GM12801 (cell line): ENCODE measurements around the gene KDM3A.

Experiments
- CTCF ChIP-seq: IDR thresholded peaks from one replicate; pipeline ENCODE4 v1.5.1; 2011; ENCODE audit warnings: control low read depth; ENCODE audit not compliant: insufficient read length; ENCODE audit errors: extremely low read depth

Gene KDM3A

GRCh38 chr2:86492048-86492453 is 50.9 kb downstream of the KDM3A start:
- TF ChIP-seq CTCF, result no peak

DNA sequence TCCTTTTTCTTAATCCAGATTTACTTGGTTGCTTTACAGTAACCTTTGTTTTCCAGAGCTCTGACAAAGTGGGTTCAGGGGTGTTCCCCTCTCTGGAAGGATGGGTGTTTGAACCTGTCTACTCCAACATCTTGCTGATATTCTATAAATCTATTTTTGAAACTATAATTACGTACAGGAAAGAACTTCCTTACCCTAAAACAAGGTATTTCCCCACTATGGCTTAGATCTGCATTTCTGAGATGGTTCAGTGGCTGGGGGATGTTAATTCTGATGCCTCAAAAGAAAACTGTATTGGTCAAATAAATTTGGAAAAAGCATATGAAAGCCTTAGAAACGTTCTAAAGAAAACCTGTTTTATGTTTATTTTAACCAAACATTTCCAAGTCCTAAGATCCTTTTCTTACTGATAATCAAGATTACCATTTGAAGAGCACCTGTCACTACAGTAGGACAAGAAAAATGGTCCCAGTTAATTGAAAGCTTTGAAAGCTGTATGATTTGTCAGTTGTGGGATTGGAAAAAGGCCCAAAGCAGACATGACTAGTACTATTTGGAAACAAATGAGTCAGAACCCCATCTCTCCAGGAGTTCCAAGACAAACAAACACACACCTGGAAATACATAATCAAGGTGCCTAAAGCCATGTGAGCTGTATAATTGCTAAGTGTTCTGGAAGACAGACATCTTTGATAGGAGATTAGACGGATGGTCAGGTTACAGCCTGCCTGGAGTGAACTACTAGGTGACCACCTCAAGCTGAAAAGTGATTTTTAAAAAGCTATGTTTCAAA is 57.5 kb downstream of the KDM3A start:
- no peak for TF ChIP-seq CTCF

DNA sequence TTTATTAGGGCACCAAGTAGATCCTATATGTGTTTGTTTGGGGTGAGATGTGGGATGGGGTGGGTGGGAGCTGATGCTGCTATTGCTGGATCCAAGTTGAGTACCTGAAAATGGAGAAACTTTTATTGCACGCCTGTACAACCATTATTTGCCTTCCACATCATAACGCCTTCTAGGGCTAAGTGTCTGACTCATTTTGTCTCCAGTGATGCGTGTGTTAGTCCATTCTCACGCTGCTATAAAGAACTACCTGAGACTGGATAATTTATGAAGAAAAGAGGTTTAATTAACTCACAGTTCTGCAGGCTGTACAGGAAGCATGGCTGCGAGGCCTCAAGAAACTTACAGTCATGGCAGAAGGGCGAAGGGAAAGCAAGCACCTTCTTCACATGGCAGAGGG is 58.2 kb downstream of the KDM3A start:
- no peak for TF ChIP-seq CTCF

DNA sequence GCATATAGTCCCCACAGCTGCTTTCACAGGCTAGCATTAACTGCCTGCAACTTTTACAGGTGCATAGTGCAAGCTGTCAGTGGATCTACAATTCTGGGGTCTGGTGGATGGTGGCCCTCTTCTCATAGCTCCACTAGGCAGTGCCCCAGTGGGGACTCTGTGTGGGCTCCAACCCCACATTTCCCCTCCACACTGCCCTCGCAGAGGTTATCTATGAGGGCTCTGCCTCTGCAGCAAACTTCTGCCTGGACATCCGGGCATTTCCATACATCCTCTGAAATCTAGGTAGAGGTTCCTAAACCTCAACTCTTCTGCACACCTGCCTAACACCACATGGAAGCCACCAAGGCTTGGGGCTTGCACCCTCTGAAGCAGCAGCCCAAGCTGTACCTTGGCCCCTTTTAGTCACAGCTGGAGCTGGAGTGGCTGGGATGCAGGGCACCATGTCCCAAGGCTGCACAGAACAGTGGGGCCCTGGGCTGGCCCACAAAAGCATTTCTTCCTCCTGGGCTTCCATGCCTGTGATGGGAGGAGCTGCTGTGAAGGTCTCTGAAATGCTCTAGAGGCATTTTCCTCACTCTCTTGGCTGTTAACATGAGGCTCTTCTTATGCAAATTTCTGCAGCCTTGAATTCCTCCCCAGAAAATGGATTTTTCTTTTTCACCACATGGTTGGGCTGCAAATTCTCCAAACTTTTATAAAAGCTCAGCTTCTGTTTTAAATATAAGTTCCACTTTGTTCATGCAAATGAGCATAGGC is 59.3 kb downstream of the KDM3A start:
- TF ChIP-seq CTCF, result no peak

DNA sequence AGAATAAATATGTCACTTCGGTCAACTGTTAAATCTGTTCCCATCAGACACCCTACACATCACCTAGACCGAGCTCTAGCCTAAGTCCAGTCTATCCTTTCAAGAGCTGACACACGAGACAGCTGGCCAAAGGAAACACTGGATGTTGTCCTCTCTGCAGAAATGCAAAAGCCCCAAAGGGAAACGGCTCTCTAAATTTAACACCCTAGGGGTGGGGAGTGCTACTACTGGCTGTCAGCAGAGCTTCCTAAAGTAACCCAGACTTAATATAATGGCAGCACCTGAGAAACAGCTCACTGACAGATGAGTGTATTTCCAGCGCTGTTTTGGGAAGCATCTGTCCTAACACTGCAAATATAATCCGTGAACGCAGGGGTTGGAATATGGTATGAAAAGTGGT is 66.4 kb downstream of the KDM3A start:
- TF ChIP-seq CTCF, result no peak

GRCh38 chr2:86510436-86510933 is 69.3 kb downstream of the KDM3A start:
- TF ChIP-seq CTCF, result no peak

GRCh38 chr2:86512034-86512433 is 70.9 kb downstream of the KDM3A start:
- no peak for TF ChIP-seq CTCF
